ENCODE data around the gene POLR2B.

Gene POLR2B

GRCh38 chr4:56979421-56980072 is 851 bp downstream of the POLR2B start:
- DNase-seq (ENCODE audit: low read depth) = no peak
- peak overlapping the region; percentile 97 for H3K4me3 ChIP-seq (ENCODE audit: control insufficient read depth, low read depth, low read length)
- no peak for TF ChIP-seq CTCF (IDR thresholded peaks at IDR 0.05; ENCODE audit: control insufficient read depth, insufficient read depth, low read depth, low read length, missing control alignments)

- no peak overlapping the region for H3K4me3 ChIP-seq (ENCODE audit: control insufficient read depth, low read depth, low read length)
- no peak for DNase-seq (ENCODE audit: low read depth)
- no peak for TF ChIP-seq CTCF (IDR thresholded peaks at IDR 0.05; ENCODE audit: control insufficient read depth, insufficient read depth, low read depth, low read length, missing control alignments)
These were observed 3.1 kb downstream of the POLR2B start for GRCh38 chr4:56981795-56982201.

GRCh38 chr4:56986192-56986591 is 7.5 kb downstream of the POLR2B start:
- H3K4me3 ChIP-seq (ENCODE audit: control insufficient read depth, low read depth, low read length) = no peak overlapping the region
- DNase-seq (ENCODE audit: low read depth) = no peak
- no peak for TF ChIP-seq CTCF (IDR thresholded peaks at IDR 0.05; ENCODE audit: control insufficient read depth, insufficient read depth, low read depth, low read length, missing control alignments)

GRCh38 chr4:56986952-56987351 is 8.3 kb downstream of the POLR2B start:
- H3K4me3 ChIP-seq (ENCODE audit: control insufficient read depth, low read depth, low read length) = no peak overlapping the region
- DNase-seq (ENCODE audit: low read depth) = no peak
- no peak for TF ChIP-seq CTCF (IDR thresholded peaks at IDR 0.05; ENCODE audit: control insufficient read depth, insufficient read depth, low read depth, low read length, missing control alignments)

- no peak for TF ChIP-seq CTCF (IDR thresholded peaks at IDR 0.05; ENCODE audit: control insufficient read depth, insufficient read depth, low read depth, low read length, missing control alignments)
- no peak for DNase-seq (ENCODE audit: low read depth)
- H3K4me3 ChIP-seq (ENCODE audit: control insufficient read depth, low read depth, low read length) = no peak overlapping the region
These were observed 11.6 kb downstream of the POLR2B start for GRCh38 chr4:56990109-56990905.

- peak; percentile 53 for DNase-seq (ENCODE audit: low read depth)
- no peak for TF ChIP-seq CTCF (IDR thresholded peaks at IDR 0.05; ENCODE audit: control insufficient read depth, insufficient read depth, low read depth, low read length, missing control alignments)
- H3K4me3 ChIP-seq (ENCODE audit: control insufficient read depth, low read depth, low read length) = no peak overlapping the region
These were observed 16.8 kb downstream of the POLR2B start for GRCh38 chr4:56995525-56995924.
